Measurements from ENCODE around the gene NRG2.

Gene NRG2

GRCh38 chr5:140075371-140075770 is 32.3 kb upstream of the NRG2 start:
- H3K4me3 ChIP-seq (ENCODE audit: low read depth, low read length) = no peak overlapping the region
- peak; percentile 22 for DNase-seq (ENCODE audit: low read depth)
- TF ChIP-seq, protein P1, sequence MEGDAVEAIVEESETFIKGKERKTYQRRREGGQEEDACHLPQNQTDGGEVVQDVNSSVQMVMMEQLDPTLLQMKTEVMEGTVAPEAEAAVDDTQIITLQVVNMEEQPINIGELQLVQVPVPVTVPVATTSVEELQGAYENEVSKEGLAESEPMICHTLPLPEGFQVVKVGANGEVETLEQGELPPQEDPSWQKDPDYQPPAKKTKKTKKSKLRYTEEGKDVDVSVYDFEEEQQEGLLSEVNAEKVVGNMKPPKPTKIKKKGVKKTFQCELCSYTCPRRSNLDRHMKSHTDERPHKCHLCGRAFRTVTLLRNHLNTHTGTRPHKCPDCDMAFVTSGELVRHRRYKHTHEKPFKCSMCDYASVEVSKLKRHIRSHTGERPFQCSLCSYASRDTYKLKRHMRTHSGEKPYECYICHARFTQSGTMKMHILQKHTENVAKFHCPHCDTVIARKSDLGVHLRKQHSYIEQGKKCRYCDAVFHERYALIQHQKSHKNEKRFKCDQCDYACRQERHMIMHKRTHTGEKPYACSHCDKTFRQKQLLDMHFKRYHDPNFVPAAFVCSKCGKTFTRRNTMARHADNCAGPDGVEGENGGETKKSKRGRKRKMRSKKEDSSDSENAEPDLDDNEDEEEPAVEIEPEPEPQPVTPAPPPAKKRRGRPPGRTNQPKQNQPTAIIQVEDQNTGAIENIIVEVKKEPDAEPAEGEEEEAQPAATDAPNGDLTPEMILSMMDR (IDR thresholded peaks at IDR 0.05; ENCODE audit: control insufficient read depth, extremely low read depth, insufficient read depth) = peak; percentile 43; the same call in 1 of the 2 replicates

- H3K4me3 ChIP-seq (ENCODE audit: low read depth, low read length) = no peak overlapping the region
- TF ChIP-seq, protein P1 (IDR thresholded peaks at IDR 0.05; ENCODE audit: control insufficient read depth, extremely low read depth, insufficient read depth) = peak; percentile 43
- no peak for DNase-seq (ENCODE audit: low read depth)
Measured at GRCh38 chr5:140073296-140073695, 30.2 kb upstream of the NRG2 start.

DNA sequence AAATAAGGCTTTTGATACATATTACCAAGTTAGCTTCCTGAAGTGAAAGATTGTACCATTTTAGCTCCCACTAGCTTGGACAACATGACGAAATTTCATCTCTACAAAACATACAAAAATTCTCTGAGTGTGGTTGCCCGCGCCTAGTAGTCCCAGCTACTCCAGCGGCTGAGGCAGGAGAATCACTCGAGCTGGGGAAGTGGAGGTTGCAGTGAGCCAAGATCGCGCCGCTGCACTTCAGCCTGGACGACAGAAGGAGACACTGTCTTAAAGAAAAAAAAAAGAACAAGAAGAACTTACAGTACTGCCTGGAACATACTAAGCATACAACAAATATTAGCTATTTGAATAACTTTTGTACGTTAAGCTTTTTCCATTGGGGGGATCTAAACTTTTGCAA is 29.7 kb upstream of the NRG2 start:
- no peak overlapping the region for H3K4me3 ChIP-seq (ENCODE audit: low read depth, low read length)
- no peak for DNase-seq (ENCODE audit: low read depth)
- TF ChIP-seq, protein P1 (IDR thresholded peaks at IDR 0.05; ENCODE audit: control insufficient read depth, extremely low read depth, insufficient read depth) = no peak

DNA sequence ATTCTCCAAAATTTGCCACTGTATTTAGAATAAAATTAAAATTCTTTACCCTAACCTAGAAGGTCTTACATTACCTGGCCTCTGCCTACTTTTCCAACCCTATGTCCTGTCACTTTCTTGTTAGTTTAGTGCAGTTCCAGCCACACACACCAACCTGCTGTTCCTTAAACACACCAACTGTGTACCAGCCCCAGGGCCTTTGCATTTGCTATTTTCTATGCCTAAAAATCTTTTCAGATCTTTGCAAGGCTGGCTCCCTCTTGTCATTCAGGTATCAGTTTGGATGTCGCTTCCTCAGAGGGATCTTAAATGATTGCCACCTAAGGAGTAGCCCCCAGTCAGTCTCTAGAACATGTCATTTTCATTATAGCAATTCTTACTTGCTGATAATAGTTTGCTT is 17.7 kb upstream of the NRG2 start:
- TF ChIP-seq, protein P1 (IDR thresholded peaks at IDR 0.05; ENCODE audit: control insufficient read depth, extremely low read depth, insufficient read depth) = no peak
- DNase-seq (ENCODE audit: low read depth) = no peak
- no peak overlapping the region for H3K4me3 ChIP-seq (ENCODE audit: low read depth, low read length)

DNA sequence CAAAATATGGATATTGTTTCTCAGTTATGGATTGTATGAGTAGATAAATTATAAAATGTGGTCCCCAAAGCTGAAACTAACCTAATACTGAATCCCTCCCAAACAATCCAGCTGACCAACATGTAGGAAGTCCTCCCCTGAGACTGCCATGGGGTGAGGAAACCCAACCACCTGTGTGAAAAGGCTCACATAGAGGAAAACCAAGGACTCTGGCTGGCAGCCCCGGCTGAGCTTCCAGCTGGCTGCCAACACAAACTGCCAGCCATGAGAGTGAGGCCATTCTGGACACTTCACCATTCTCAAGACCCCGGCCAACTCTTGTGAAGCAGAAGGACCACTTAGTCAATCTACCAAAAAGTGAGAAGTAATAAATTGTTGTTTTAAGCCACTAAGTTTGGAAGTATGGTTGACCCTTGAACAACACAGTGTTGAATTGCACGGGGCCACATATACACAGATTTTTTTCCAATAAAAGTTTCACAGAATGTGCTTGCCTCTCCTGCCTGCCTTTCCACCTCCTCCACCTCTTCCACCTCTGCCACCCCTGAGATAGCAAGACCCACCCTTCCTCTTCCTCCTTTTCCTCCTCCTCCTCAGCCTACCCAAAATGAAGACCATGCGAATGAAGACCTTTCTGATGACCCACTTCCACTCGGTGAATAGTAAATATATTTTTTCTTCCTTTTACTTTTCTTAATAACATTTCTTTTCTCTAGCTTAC is 15.3 kb upstream of the NRG2 start:
- no peak for DNase-seq (ENCODE audit: low read depth)
- TF ChIP-seq, protein P1 (IDR thresholded peaks at IDR 0.05; ENCODE audit: control insufficient read depth, extremely low read depth, insufficient read depth) = no peak
- no peak overlapping the region for H3K4me3 ChIP-seq (ENCODE audit: low read depth, low read length)

DNA sequence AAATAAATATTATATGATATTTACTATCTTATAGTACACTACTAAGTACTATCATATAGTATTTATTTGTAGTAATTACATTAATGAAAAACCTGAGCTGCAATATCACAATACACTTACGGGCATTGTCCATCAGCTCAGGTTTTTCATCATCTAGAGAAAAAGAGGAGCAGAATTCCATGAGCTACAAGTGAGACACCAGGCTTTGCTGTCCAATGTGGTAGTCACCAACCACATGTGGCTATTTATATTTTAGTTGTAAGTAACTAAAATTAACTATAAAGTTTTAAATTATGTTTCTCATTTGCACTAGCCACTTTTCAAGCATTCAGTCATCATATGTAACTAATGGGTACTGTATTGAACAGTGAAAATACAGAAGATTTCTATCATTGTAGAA is 13.8 kb upstream of the NRG2 start:
- DNase-seq (ENCODE audit: low read depth) = no peak
- no peak overlapping the region for H3K4me3 ChIP-seq (ENCODE audit: low read depth, low read length)
- TF ChIP-seq, protein P1 (IDR thresholded peaks at IDR 0.05; ENCODE audit: control insufficient read depth, extremely low read depth, insufficient read depth) = no peak

GRCh38 chr5:140055152-140055551 is 12.1 kb upstream of the NRG2 start:
- TF ChIP-seq, protein P1 (IDR thresholded peaks at IDR 0.05; ENCODE audit: control insufficient read depth, extremely low read depth, insufficient read depth) = no peak
- DNase-seq (ENCODE audit: low read depth) = no peak
- H3K4me3 ChIP-seq (ENCODE audit: low read depth, low read length) = no peak overlapping the region
